ENCODE data around the gene CIDEA. TPM values are rescaled to one million over a fixed set of nuclear protein-coding genes. Genes with fewer than 3 reads are reported as not detected.
"Not testable (repeated sequence)": the region's sequence is repeated elsewhere in the genome, so short reads cannot be mapped to it uniquely, and the experiment has no call there.

The CIDEA gene
- total RNA-seq, 1 donor from 2014 or later, result not detected

- not testable (repeated sequence) for H3K36me3 Mint-ChIP-seq (ENCODE audit: insufficient read depth); H3K4me1 Mint-ChIP-seq (ENCODE audit: low read depth)
Observed at GRCh38 chr18:12230561-12230960, 23.6 kb upstream of the CIDEA start.

GRCh38 chr18:12231040-12231882 is 22.9 kb upstream of the CIDEA start:
- Mint-ChIP-seq H3K9me3 (ENCODE audit: low read depth) (no peaks in the 10 kb centered on the region), H3K4me3 (ENCODE audit: low read depth) (no peak overlapping the region), H3K27me3 (peaks cover 21% of the 10 kb centered on the region), H3K36me3 (ENCODE audit: insufficient read depth) (no peaks in the 10 kb centered on the region), H3K27ac (no peak overlapping the region), H3K4me1 (ENCODE audit: low read depth) (peaks cover 1% of the 10 kb centered on the region)
- no peak for DNase-seq (ENCODE audit: low spot score, unreplicated experiment)
- TF ChIP-seq CTCF (IDR thresholded peaks at IDR 0.05; ENCODE audit: unreplicated experiment), result no peak

More at GRCh38 chr18:12230561-12230960, 23.6 kb upstream of the CIDEA start:
- not testable (repeated sequence) for H3K9me3 Mint-ChIP-seq (ENCODE audit: low read depth); H3K4me3 Mint-ChIP-seq (ENCODE audit: low read depth); H3K27ac Mint-ChIP-seq; DNase-seq (ENCODE audit: low spot score, unreplicated experiment)
- peaks cover 15% of the 10 kb centered on the region for H3K27me3 Mint-ChIP-seq

GRCh38 chr18:12231986-12232385 is 22.2 kb upstream of the CIDEA start:
- no peaks in the 10 kb centered on the region for H3K36me3 Mint-ChIP-seq (ENCODE audit: insufficient read depth)
- no peak overlapping the region for H3K27ac Mint-ChIP-seq
- H3K9me3 Mint-ChIP-seq (ENCODE audit: low read depth), result no peaks in the 10 kb centered on the region
- H3K27me3 Mint-ChIP-seq, result peaks cover 26% of the 10 kb centered on the region
- H3K4me1 Mint-ChIP-seq (ENCODE audit: low read depth), result peaks cover 1% of the 10 kb centered on the region
- TF ChIP-seq CTCF (IDR thresholded peaks at IDR 0.05; ENCODE audit: unreplicated experiment), result no peak
- no peak for DNase-seq (ENCODE audit: low spot score, unreplicated experiment)
- H3K4me3 Mint-ChIP-seq (ENCODE audit: low read depth), result no peak overlapping the region

- no peak for DNase-seq (ENCODE audit: low spot score, unreplicated experiment)
- Mint-ChIP-seq H3K27ac (no peak overlapping the region), H3K4me3 (ENCODE audit: low read depth) (no peak overlapping the region), H3K4me1 (ENCODE audit: low read depth) (peaks cover under 1% of the 10 kb centered on the region), H3K9me3 (ENCODE audit: low read depth) (no peaks in the 10 kb centered on the region), H3K36me3 (ENCODE audit: insufficient read depth) (no peaks in the 10 kb centered on the region), H3K27me3 (peaks cover 36% of the 10 kb centered on the region)
- no peak for TF ChIP-seq CTCF (IDR thresholded peaks at IDR 0.05; ENCODE audit: unreplicated experiment)
Observed at GRCh38 chr18:12233378-12233777, 20.8 kb upstream of the CIDEA start.

GRCh38 chr18:12234451-12235190 is 19.5 kb upstream of the CIDEA start:
- H3K27ac Mint-ChIP-seq, result no peak overlapping the region
- no peak for TF ChIP-seq CTCF (IDR thresholded peaks at IDR 0.05; ENCODE audit: unreplicated experiment)
- no peak overlapping the region for H3K4me3 Mint-ChIP-seq (ENCODE audit: low read depth)
- no peaks in the 10 kb centered on the region for H3K9me3 Mint-ChIP-seq (ENCODE audit: low read depth)
- H3K36me3 Mint-ChIP-seq (ENCODE audit: insufficient read depth), result no peaks in the 10 kb centered on the region
- H3K27me3 Mint-ChIP-seq, result peaks cover 48% of the 10 kb centered on the region
- no peaks in the 10 kb centered on the region for H3K4me1 Mint-ChIP-seq (ENCODE audit: low read depth)
- no peak for DNase-seq (ENCODE audit: low spot score, unreplicated experiment)
